D721Med (cell line): Measurements from ENCODE around the gene SPOCK1.

Experiments
- DNase-seq: peaks from one replicate; pipeline ENCODE4 v3.0.0; 2011; ENCODE audit warnings: low spot score; ENCODE audit not compliant: insufficient read length
- FAIRE-seq: peaks from 2 replicates; lab custom pipeline; 2011; peaks lifted over from hg19 to GRCh38; lab: Jason Lieb, UNC
- CTCF ChIP-seq: IDR thresholded peaks from 2 replicates; pipeline ENCODE4 v1.5.1; 2012; ENCODE audit warnings: mild to moderate bottlenecking, control low read depth; ENCODE audit not compliant: insufficient read depth; ENCODE audit errors: missing control alignments

Gene SPOCK1

GRCh38 chr5:137218471-137218870 is 280.7 kb downstream of the SPOCK1 start:
- DNase-seq: no peak
- FAIRE-seq: no peak

GRCh38 chr5:137217599-137218200 is 281.4 kb downstream of the SPOCK1 start:
- DNase-seq (no peak), FAIRE-seq (no peak)

More at GRCh38 chr5:137218471-137218870, 280.7 kb downstream of the SPOCK1 start:
- TF ChIP-seq CTCF: no peak

GRCh38 chr5:137216976-137217598 is 282.0 kb downstream of the SPOCK1 start:
- FAIRE-seq: no peak
- TF ChIP-seq CTCF: no peak
- no peak for DNase-seq

More at GRCh38 chr5:137217599-137218200, 281.4 kb downstream of the SPOCK1 start:
- no peak for TF ChIP-seq CTCF

GRCh38 chr5:137215780-137216179 is 283.3 kb downstream of the SPOCK1 start:
- FAIRE-seq (no peak), DNase-seq (no peak)
- no peak for TF ChIP-seq CTCF

GRCh38 chr5:137215261-137215660 is 283.9 kb downstream of the SPOCK1 start:
- TF ChIP-seq CTCF: no peak
- DNase-seq: no peak
- FAIRE-seq: no peak

GRCh38 chr5:137214446-137215189 is 284.5 kb downstream of the SPOCK1 start:
- TF ChIP-seq CTCF: no peak
- FAIRE-seq: no peak
- no peak for DNase-seq
